Kasumi-1 (cell line): ENCODE data around the gene CIAO3.
"Not testable (repeated sequence)": the region's sequence is repeated elsewhere in the genome, so short reads cannot be mapped to it uniquely, and the experiment has no call there.

Experiments
- DNase-seq, 2 experiments: peaks; one replicate each; lab custom pipeline; 2025; lab: John Stamatoyannopoulos, UW

Gene CIAO3

GRCh38 chr16:740764-741505, at the start of gene CIAO3:
Gene CIAO3 (minus strand): TSS chr16:740997. CDS start chr16:740985, 12 bp downstream.
- peak; percentile 24 to 44 for DNase-seq

- DNase-seq, result no peak
Observed at GRCh38 chr16:790086-790485, 49.3 kb upstream of the CIAO3 start.

- no peak for DNase-seq
Observed at GRCh38 chr16:789191-789850, 48.5 kb upstream of the CIAO3 start.

- peak; percentile 53 to 58 for DNase-seq
Observed at GRCh38 chr16:788399-789126, 47.8 kb upstream of the CIAO3 start, which contains the start of gene CHTF18. Gene CHTF18 (plus strand): TSS chr16:788620. CDS start chr16:788685, 65 bp downstream.

GRCh38 chr16:787978-788398, 47.2 kb upstream of the CIAO3 start, which contains the start of gene RPUSD1:
Gene RPUSD1 (minus strand): TSS chr16:788381. CDS start chr16:787737, 644 bp downstream.
- no peak for DNase-seq

- no peak for DNase-seq
Observed at GRCh38 chr16:787321-787966, 46.6 kb upstream of the CIAO3 start.

- DNase-seq, result no peak
Observed at GRCh38 chr16:785563-786535, 45.1 kb upstream of the CIAO3 start.

- DNase-seq, result no peak
Observed at GRCh38 chr16:784431-784830, 43.6 kb upstream of the CIAO3 start.

- DNase-seq, result no peak
Observed at GRCh38 chr16:783404-784161, 42.8 kb upstream of the CIAO3 start.

- no peak for DNase-seq
Observed at GRCh38 chr16:782766-783403, 42.1 kb upstream of the CIAO3 start.

GRCh38 chr16:782258-782657, 41.5 kb upstream of the CIAO3 start:
- no peak for DNase-seq

GRCh38 chr16:781346-782010, 40.7 kb upstream of the CIAO3 start:
- DNase-seq, result no peak

GRCh38 chr16:780296-780695, 39.5 kb upstream of the CIAO3 start:
- no peak for DNase-seq

GRCh38 chr16:779561-779960, 38.8 kb upstream of the CIAO3 start:
- DNase-seq, result no peak

- no peak for DNase-seq
Observed at GRCh38 chr16:778909-779527, 38.2 kb upstream of the CIAO3 start.

- DNase-seq, result no peak
Observed at GRCh38 chr16:778447-778846, 37.6 kb upstream of the CIAO3 start.

- no peak for DNase-seq
Observed at GRCh38 chr16:777826-778225, 37.0 kb upstream of the CIAO3 start.

GRCh38 chr16:776824-777223, 36.0 kb upstream of the CIAO3 start:
- no peak for DNase-seq

- not testable (repeated sequence) for DNase-seq
Observed at GRCh38 chr16:776298-776697, 35.5 kb upstream of the CIAO3 start.
